Brain microvascular endothelial cell (primary cell): Measurements from ENCODE around the gene MEN1.

Experiments
- DNase-seq: peaks from one replicate; pipeline ENCODE4 v3.0.0-alpha.2; 2020
- H3K27ac ChIP-seq: fragments of 250-450 bp; sonication (Bioruptor Pico); 2 replicates; pipeline ENCODE4 v1.5.1; 2020; ENCODE audit warnings: mild to moderate bottlenecking, moderate library complexity
- H3K27me3 ChIP-seq: fragments of 250-450 bp; sonication (Bioruptor Pico); replicated peaks from 2 replicates; pipeline ENCODE4 v1.5.1; 2020; ENCODE audit warnings: mild to moderate bottlenecking
- H3K36me3 ChIP-seq: fragments of 250-450 bp; sonication (Bioruptor Pico); replicated peaks from 2 replicates; pipeline ENCODE4 v1.5.1; 2020; ENCODE audit warnings: mild to moderate bottlenecking
- H3K4me3 ChIP-seq: 2 replicates; pipeline ENCODE4 v1.5.1; 2011; ENCODE audit warnings: low read depth, mild to moderate bottlenecking, control low read depth, low read length, moderate library complexity
- CTCF ChIP-seq: IDR thresholded peaks from 2 replicates; pipeline ENCODE4 v1.5.1; 2011; ENCODE audit warnings: low read depth, mild to moderate bottlenecking, moderate library complexity, low read length, control low read depth, inconsistent platforms; ENCODE audit errors: missing control alignments
- in situ Hi-C: cut with HindIII; loops from 2 replicates; pipeline ENCODE4 v1.10.0; 2017; ENCODE audit warnings: low sequenced_read_pairs, low pct_ligation_motif_present

Gene MEN1

DNA sequence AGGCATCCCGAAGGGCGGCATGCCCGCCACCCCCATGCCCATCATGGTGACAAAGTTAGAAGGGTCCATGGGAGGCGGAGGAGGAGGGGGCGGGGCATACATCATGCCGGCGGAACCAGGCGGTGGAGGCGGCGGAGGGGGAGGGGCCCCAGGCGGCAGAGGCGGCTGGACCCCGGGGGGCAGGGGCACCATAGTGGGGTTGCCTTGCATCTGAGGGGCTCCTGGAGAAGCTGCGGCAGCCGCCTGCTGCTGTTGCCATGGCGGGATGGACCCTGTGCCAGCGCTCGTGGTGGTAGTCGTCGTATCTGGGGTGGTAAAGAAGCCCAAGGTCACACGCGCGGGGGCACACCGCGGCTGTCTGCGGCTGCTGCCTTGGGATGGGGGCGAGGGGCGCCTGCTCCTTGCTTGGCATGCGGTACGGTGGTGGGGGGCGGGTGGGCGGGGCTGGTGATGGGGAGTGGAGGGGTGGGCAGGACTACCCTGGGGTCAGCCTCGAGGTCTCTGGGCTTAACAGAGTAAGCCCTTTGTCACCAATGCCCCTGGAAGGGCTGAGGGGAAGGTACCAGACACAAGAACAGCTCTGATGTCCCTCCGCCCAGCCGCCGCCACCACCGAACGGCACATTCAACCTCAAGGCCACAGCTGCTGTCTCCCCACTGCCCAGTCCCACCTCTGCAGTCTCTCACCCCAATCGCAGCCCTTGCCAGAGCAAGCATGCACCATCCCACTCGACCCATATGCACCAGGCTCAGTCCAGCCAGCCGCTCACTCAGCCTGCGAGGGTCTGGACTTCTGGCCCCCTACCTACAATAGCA is 44.3 kb downstream of the MEN1 start:
- no peak for DNase-seq
- Histone ChIP-seq H3K27ac (no peak overlapping the region), H3K36me3 (peaks cover 87% of the 10 kb centered on the region), H3K4me3 (no peak overlapping the region), H3K27me3 (no peaks in the 10 kb centered on the region)
- TF ChIP-seq CTCF: no peak
- in situ Hi-C loops: no loop called here

DNA sequence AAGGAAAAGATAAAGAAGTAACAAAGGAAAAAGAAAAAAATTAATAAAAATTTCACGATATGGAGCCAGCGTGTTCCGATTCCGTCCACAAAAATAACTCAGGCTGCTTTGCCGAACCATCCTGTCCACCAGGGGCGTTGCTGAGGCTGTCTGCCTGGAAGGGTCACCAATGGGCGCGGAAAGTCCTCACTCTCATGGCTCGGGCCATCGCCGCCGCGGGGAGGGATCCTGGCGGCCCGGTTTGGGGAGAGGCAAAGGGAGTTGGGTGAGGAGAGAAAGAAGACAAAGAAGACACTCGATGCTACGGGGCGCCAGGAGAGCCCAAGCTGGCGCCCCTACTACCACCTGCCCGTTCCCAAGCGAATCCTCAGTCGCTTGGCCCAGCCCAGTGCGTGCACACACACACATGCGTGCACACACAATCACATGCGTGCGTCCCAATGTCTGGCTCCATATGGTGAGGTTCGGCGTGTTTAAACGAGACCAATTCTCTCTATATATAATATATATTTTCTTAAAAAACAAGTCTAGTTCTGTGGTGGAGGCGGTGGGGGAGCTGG is 45.0 kb downstream of the MEN1 start:
- Histone ChIP-seq H3K27ac (no peak overlapping the region), H3K4me3 (no peak overlapping the region), H3K36me3 (peaks cover 80% of the 10 kb centered on the region), H3K27me3 (no peaks in the 10 kb centered on the region)
- in situ Hi-C loops: no loop called here
- peak; percentile 46 for TF ChIP-seq CTCF
- no peak for DNase-seq

DNA sequence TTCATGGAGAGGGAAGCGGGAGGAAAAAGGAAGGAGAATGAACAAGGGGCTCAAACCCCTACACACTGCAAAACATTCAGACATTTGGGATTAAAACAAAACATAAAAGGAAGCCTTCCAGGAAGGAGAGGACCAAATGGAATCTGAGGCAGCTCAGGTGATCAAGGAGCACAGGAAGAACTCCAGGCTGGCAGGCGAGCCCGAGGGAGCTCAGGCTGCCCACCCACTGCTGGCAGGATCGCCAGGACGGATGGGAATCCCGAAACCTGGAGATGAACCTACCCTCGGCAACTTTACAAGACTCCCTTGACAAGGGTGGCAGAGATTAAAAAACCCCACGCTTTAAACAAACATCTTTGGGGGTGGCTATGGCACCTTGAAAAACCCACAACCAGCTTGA is 45.6 kb downstream of the MEN1 start:
- no peaks in the 10 kb centered on the region for H3K27me3 ChIP-seq
- peaks cover 74% of the 10 kb centered on the region for H3K36me3 ChIP-seq
- no peak overlapping the region for H3K27ac ChIP-seq
- no peak overlapping the region for H3K4me3 ChIP-seq
- DNase-seq: no peak
- TF ChIP-seq CTCF: no peak
- in situ Hi-C loops: no loop called here

DNA sequence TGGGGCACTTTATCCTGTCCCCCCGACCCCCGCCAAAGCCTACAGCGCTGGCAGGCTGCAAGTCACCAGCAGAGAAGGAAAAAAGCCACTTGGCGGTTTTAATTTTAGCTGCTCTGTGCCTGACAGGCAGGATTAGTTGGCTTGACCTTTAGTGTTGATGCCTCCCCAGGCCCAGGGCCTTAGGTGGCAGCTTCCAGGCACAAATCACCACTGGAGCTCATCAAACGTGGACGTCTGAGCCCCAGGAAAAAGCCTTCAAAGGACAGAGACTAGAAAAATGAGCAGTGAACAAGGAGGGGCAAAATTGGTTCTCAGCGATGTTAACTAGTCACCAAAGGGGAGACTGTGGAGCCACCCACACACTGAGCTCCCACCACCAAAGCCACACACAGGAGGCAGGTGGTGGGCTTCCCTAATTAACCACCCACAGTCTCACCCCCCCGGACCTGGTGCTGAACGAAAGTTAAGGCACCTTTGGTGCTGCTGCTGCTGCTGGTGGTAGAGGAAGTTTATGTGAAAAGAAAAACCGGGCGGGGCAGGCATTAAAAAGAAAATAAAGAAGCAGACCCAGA is 46.2 kb downstream of the MEN1 start:
- DNase-seq: no peak
- H3K27ac ChIP-seq: no peak overlapping the region
- H3K27me3 ChIP-seq: no peaks in the 10 kb centered on the region
- no peak for TF ChIP-seq CTCF
- in situ Hi-C loops: no loop called here
- H3K4me3 ChIP-seq: no peak overlapping the region
- H3K36me3 ChIP-seq: peaks cover 67% of the 10 kb centered on the region

DNA sequence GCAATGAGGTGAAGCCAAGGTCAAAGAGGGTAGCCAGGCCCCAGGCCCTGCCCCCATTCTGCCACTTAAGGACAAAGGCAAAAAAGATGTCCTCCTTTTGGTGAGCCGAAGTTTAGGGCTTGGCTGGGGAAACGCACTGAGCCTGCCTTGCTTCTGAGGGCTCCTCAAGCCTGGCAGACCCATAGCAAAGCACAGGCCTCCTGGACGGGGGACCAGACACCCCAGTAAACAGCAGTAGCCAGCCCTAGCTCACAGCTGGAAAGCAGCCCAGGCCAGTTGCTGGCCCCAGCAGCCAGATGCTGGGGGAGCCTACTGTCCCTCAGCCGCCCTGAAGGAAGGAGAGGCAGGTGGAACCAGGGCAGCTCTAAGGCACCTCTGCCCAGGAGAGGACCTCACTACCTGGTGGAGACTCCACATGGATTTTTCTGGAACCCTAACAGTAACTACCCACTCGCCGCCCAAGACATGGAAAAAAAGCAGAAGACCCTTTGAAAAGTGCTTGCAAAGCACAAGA is 46.8 kb downstream of the MEN1 start:
- no peak for TF ChIP-seq CTCF
- Histone ChIP-seq H3K27ac (peak overlapping the region; percentile 2), H3K4me3 (no peak overlapping the region), H3K36me3 (peaks cover 62% of the 10 kb centered on the region), H3K27me3 (no peaks in the 10 kb centered on the region)
- DNase-seq: no peak
- in situ Hi-C loops: no loop called here
